ENCODE data around the gene RANBP17. TPM values are rescaled to one million over a fixed set of nuclear protein-coding genes. Genes with fewer than 3 reads are reported as not detected.

Gene RANBP17
- total RNA-seq, 1 experiment from 2014 or later, result not detected

- H3K4me3 ChIP-seq (ENCODE audit: low read depth, low read length, poor library complexity, severe bottlenecking), result no peak overlapping the region
- CTCF ChIA-PET, result no interaction called here
- no peaks in the 10 kb centered on the region for H3K9me3 ChIP-seq (ENCODE audit: low read depth, low read length, poor library complexity, severe bottlenecking)
- intact Hi-C loops (cut with micrococcal nuclease; ENCODE audit: unreplicated experiment), result no loop called here
- H3K36me3 ChIP-seq (ENCODE audit: insufficient read depth, low read length, poor library complexity, severe bottlenecking), result no peaks in the 10 kb centered on the region
- POLR2A ChIA-PET (ENCODE audit: low non-redundant PET), result no interaction called here
- H3K27me3 ChIP-seq (replicated peaks; ENCODE audit: insufficient read depth, low read depth, low read length, poor library complexity), result peaks cover 4% of the 10 kb centered on the region
- no peak for DNase-seq (ENCODE audit: low spot score)
- no TSS peak for BruUV-seq (replicated peaks)
- TF ChIP-seq, protein P1, sequence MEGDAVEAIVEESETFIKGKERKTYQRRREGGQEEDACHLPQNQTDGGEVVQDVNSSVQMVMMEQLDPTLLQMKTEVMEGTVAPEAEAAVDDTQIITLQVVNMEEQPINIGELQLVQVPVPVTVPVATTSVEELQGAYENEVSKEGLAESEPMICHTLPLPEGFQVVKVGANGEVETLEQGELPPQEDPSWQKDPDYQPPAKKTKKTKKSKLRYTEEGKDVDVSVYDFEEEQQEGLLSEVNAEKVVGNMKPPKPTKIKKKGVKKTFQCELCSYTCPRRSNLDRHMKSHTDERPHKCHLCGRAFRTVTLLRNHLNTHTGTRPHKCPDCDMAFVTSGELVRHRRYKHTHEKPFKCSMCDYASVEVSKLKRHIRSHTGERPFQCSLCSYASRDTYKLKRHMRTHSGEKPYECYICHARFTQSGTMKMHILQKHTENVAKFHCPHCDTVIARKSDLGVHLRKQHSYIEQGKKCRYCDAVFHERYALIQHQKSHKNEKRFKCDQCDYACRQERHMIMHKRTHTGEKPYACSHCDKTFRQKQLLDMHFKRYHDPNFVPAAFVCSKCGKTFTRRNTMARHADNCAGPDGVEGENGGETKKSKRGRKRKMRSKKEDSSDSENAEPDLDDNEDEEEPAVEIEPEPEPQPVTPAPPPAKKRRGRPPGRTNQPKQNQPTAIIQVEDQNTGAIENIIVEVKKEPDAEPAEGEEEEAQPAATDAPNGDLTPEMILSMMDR (conservative IDR thresholded peaks at IDR 0.05; ENCODE audit: low read depth, low read length), result no peak
- no peak for TF ChIP-seq EZH2 (IDR thresholded peaks at IDR 0.05; ENCODE audit: borderline replicate concordance, low read depth, low read length, poor library complexity, severe bottlenecking)
- no peak overlapping the region for H3K27ac ChIP-seq (ENCODE audit: low read depth, low read length, poor library complexity, severe bottlenecking)
- no peaks in the 10 kb centered on the region for H3K4me1 ChIP-seq (ENCODE audit: insufficient read depth, low read length, poor library complexity, severe bottlenecking)
Observed at GRCh38 chr5:171261904-171262303, 400.1 kb downstream of the RANBP17 start.

- no peak overlapping the region for H3K4me3 ChIP-seq (ENCODE audit: low read depth, low read length, poor library complexity, severe bottlenecking)
- no peaks in the 10 kb centered on the region for H3K36me3 ChIP-seq (ENCODE audit: insufficient read depth, low read length, poor library complexity, severe bottlenecking)
- no peak overlapping the region for H3K27ac ChIP-seq (ENCODE audit: low read depth, low read length, poor library complexity, severe bottlenecking)
- no peaks in the 10 kb centered on the region for H3K9me3 ChIP-seq (ENCODE audit: low read depth, low read length, poor library complexity, severe bottlenecking)
- DNase-seq (ENCODE audit: low spot score), result no peak
- no TSS peak for BruUV-seq (replicated peaks)
- intact Hi-C loops (cut with micrococcal nuclease; ENCODE audit: unreplicated experiment), result no loop called here
- TF ChIP-seq, protein P1 (conservative IDR thresholded peaks at IDR 0.05; ENCODE audit: low read depth, low read length), result no peak
- no peak for TF ChIP-seq EZH2 (IDR thresholded peaks at IDR 0.05; ENCODE audit: borderline replicate concordance, low read depth, low read length, poor library complexity, severe bottlenecking)
- no peaks in the 10 kb centered on the region for H3K4me1 ChIP-seq (ENCODE audit: insufficient read depth, low read length, poor library complexity, severe bottlenecking)
- H3K27me3 ChIP-seq (replicated peaks; ENCODE audit: insufficient read depth, low read depth, low read length, poor library complexity), result peaks cover 4% of the 10 kb centered on the region
- CTCF ChIA-PET, result no interaction called here
- POLR2A ChIA-PET (ENCODE audit: low non-redundant PET), result no interaction called here
Observed at GRCh38 chr5:171263181-171263580, 401.4 kb downstream of the RANBP17 start.

DNA sequence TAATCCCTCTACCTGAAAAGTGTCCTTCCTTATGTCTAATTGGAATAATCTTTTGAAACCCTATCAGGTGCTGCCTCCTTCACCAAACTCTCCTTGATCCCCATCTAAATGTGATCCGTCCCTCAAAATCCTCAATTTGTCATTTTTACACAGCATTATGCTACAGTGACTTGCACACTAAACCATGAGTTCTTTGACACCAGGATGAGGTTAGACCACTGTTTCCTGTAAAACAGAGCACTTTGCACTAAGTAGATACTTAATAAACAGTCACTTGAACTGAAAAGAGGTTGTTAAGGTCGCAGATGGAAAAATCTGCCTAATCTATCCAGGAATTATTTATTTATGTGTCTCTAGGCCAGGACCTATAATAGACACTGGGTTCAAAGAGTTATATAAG, 403.0 kb downstream of the RANBP17 start:
- Histone ChIP-seq H3K27me3 (replicated peaks; ENCODE audit: insufficient read depth, low read depth, low read length, poor library complexity) (peaks cover 4% of the 10 kb centered on the region), H3K4me1 (ENCODE audit: insufficient read depth, low read length, poor library complexity, severe bottlenecking) (no peaks in the 10 kb centered on the region), H3K4me3 (ENCODE audit: low read depth, low read length, poor library complexity, severe bottlenecking) (no peak overlapping the region), H3K9me3 (ENCODE audit: low read depth, low read length, poor library complexity, severe bottlenecking) (no peaks in the 10 kb centered on the region), H3K36me3 (ENCODE audit: insufficient read depth, low read length, poor library complexity, severe bottlenecking) (no peaks in the 10 kb centered on the region), H3K27ac (ENCODE audit: low read depth, low read length, poor library complexity, severe bottlenecking) (no peak overlapping the region)
- BruUV-seq (replicated peaks), result no TSS peak
- TF ChIP-seq EZH2 (IDR thresholded peaks at IDR 0.05; ENCODE audit: borderline replicate concordance, low read depth, low read length, poor library complexity, severe bottlenecking), result no peak
- TF ChIP-seq, protein P1 (conservative IDR thresholded peaks at IDR 0.05; ENCODE audit: low read depth, low read length), result no peak
- no peak for DNase-seq (ENCODE audit: low spot score)
- POLR2A ChIA-PET (ENCODE audit: low non-redundant PET), result no interaction called here
- CTCF ChIA-PET, result no interaction called here
- intact Hi-C loops (cut with micrococcal nuclease; ENCODE audit: unreplicated experiment), result no loop called here

Measured in A673 (cell line).